Naive thymus-derived CD8-positive, alpha-beta T cell (primary cell): ENCODE results near the gene PRDX3. TPM values are rescaled to one million over a fixed set of nuclear protein-coding genes. Genes with fewer than 3 reads are reported as not detected.
A peak's percentile ranks its signal among the peaks of the same experiment; 100 is the strongest.

Experiments used
- ATAC-seq, 2 donors: fragments of 150-1000 bp; cut with Tn5 transposase in 1 of 2; sonication (Bioruptor Pico), chemical (Tn5 transposase) in 1 of 2; 1 replicate in 1 of 2; 2 replicates in 1 of 2; pipeline ENCODE4 v1.10.0; 2021; ENCODE audit warnings: mild to moderate bottlenecking in 2 of 2, moderate library complexity in 2 of 2
- POLR2A ChIA-PET: fragments of 350-600 bp; sonication (Branson Sonifier 250); formaldehyde crosslinking; loops from one replicate; lab custom pipeline; 2021; ENCODE audit warnings: antibody characterized with exemption; lab: Charles Lee
- DNase-seq, 10 donors: peaks; one replicate each; pipeline versions ENCODE4 v3.0.0 to v3.0.0-alpha.2; 2020 to 2022
- H3K27ac Mint-ChIP-seq, 10 donors: one replicate each; pipeline ENCODE4 v1.8.0; 2020 to 2022; ENCODE audit warnings: mild to moderate bottlenecking in 10 of 10, mixed read lengths in 10 of 10, moderate library complexity in 4 of 10, inconsistent platforms in 1 of 10
- H3K27me3 Mint-ChIP-seq, 5 donors: one replicate each; pipeline ENCODE4 v1.8.0; 2021 to 2022; ENCODE audit warnings: mixed read lengths in 5 of 5
- H3K36me3 Mint-ChIP-seq, 3 donors: one replicate each; pipeline ENCODE4 v1.8.0; 2020 to 2022; ENCODE audit warnings: mixed read lengths in 3 of 3, mild to moderate bottlenecking in 2 of 3, inconsistent platforms in 1 of 3
- H3K4me1 Mint-ChIP-seq, 4 donors: one replicate each; pipeline ENCODE4 v1.8.0; 2021 to 2022; ENCODE audit warnings: mixed read lengths in 4 of 4
- H3K4me3 Mint-ChIP-seq, 10 donors: one replicate each; pipeline ENCODE4 v1.8.0; 2020 to 2022; ENCODE audit warnings: mild to moderate bottlenecking in 10 of 10, mixed read lengths in 10 of 10, moderate library complexity in 6 of 10, inconsistent platforms in 1 of 10
- H3K9me3 Mint-ChIP-seq, 9 donors: one replicate each; pipeline ENCODE4 v1.8.0; 2020 to 2022; ENCODE audit warnings: mixed read lengths in 9 of 9, mild to moderate bottlenecking in 3 of 9, inconsistent platforms in 1 of 9, moderate library complexity in 1 of 9
- polyA plus RNA-seq, 3 donors: library from polyadenylated mRNA; unstranded; fragments of 300-500 nt; fragmentation: Illumina TruSeq; gene quantifications; one replicate each; pipeline ENCODE4 v1.2.3, GENCODE V29; 2021
- total RNA-seq, 8 experiments: library from RNA in 2 of 8; stranded (reverse) in 2 of 8; gene quantifications; one replicate each; pipeline ENCODE4 v1.2.3 and lab custom pipeline; 2021 to 2026

PRDX3 gene
- total and polyA plus RNA-seq, 5 experiments from 2014 or later, result 29.8 to 75.5 (median 56.7) TPM

GRCh38 chr10:119211625-119212441, 33.2 kb upstream of the PRDX3 start:
- ATAC-seq (peak; percentile 2 to 9), DNase-seq (peak in 4 of 10 donors; percentile 19 to 67 (median 54))
- Mint-ChIP-seq H3K9me3 (no peaks in the 10 kb centered on the region), H3K4me1 (peaks cover 25 to 75% (median 56%) of the 10 kb centered on the region in 4 donors), H3K4me3 (peak overlapping the region; percentile 62 to 85 (median 72)), H3K27me3 (no peaks in the 10 kb centered on the region), H3K36me3 (no peaks in the 10 kb centered on the region), H3K27ac (peak overlapping the region; percentile 86 to 97 (median 96))
- POLR2A ChIA-PET, result interaction anchor here (0.7 to 2.3 kb wide), 6 partner anchors 57 to 331 kb away, joined by 3 to 9 read pairs (median 3); partner anchors contain the start of gene RGS10

- H3K27me3 Mint-ChIP-seq, result no peaks in the 10 kb centered on the region
- no peaks in the 10 kb centered on the region for H3K9me3 Mint-ChIP-seq
- H3K4me1 Mint-ChIP-seq, result peaks cover 27 to 78% (median 61%) of the 10 kb centered on the region in 4 donors
- DNase-seq, result no peak
- no peak for ATAC-seq
- H3K27ac Mint-ChIP-seq, result peak overlapping the region; percentile 86 to 97 (median 96)
- POLR2A ChIA-PET, result interaction anchor here (0.7 to 2.3 kb wide), 5 partner anchors 86 to 384 kb away, joined by 3 to 9 read pairs (median 3); partner anchors contain the start of gene RGS10
- peak overlapping the region in 8 of 10 donors; percentile 62 to 80 (median 72) for H3K4me3 Mint-ChIP-seq
- no peaks in the 10 kb centered on the region for H3K36me3 Mint-ChIP-seq
Measured at GRCh38 chr10:119211176-119211575, 32.6 kb upstream of the PRDX3 start.

- POLR2A ChIA-PET, result interaction anchor here (0.7 to 4.4 kb wide), 3 partner anchors 61 to 385 kb away, joined by 4 to 22 read pairs (median 9); no protein-coding TSS in a partner anchor
- H3K9me3 Mint-ChIP-seq, result no peaks in the 10 kb centered on the region
- H3K27ac Mint-ChIP-seq, result peak overlapping the region in 8 of 10 donors; percentile 86 to 97 (median 96)
- no peak for ATAC-seq
- peak overlapping the region in 2 of 10 donors; percentile 70 to 74 for H3K4me3 Mint-ChIP-seq
- H3K4me1 Mint-ChIP-seq, result peaks cover 28 to 77% (median 63%) of the 10 kb centered on the region in 4 donors
- DNase-seq, result no peak
- H3K36me3 Mint-ChIP-seq, result no peaks in the 10 kb centered on the region
- H3K27me3 Mint-ChIP-seq, result no peaks in the 10 kb centered on the region
Measured at GRCh38 chr10:119210633-119211032, 32.0 kb upstream of the PRDX3 start.

- POLR2A ChIA-PET, result interaction anchor here (1.4 to 4.4 kb wide), 3 partner anchors 59 to 97 kb away, joined by 3 to 61 read pairs (median 22); no protein-coding TSS in a partner anchor
- H3K4me1 Mint-ChIP-seq, result peaks cover 28 to 71% (median 62%) of the 10 kb centered on the region in 4 donors
- peak overlapping the region; percentile 87 to 99 (median 96) for H3K4me3 Mint-ChIP-seq
- ATAC-seq, result no peak
- H3K27me3 Mint-ChIP-seq, result no peaks in the 10 kb centered on the region
- DNase-seq, result no peak
- no peaks in the 10 kb centered on the region for H3K36me3 Mint-ChIP-seq
- H3K27ac Mint-ChIP-seq, result peak overlapping the region; percentile 87 to 96 (median 94)
- no peaks in the 10 kb centered on the region for H3K9me3 Mint-ChIP-seq
Measured at GRCh38 chr10:119209736-119210355, 31.2 kb upstream of the PRDX3 start.

GRCh38 chr10:119209035-119209735, 30.6 kb upstream of the PRDX3 start:
- POLR2A ChIA-PET, result interaction anchor here (0.9 to 4.4 kb wide), 8 partner anchors 30 to 98 kb away, joined by 3 to 61 read pairs (median 4); no protein-coding TSS in a partner anchor
- Mint-ChIP-seq H3K9me3 (no peaks in the 10 kb centered on the region), H3K27me3 (no peaks in the 10 kb centered on the region), H3K27ac (peak overlapping the region; percentile 87 to 96 (median 94)), H3K4me1 (peaks cover 26 to 64% (median 58%) of the 10 kb centered on the region in 4 donors), H3K4me3 (peak overlapping the region; percentile 87 to 99 (median 96)), H3K36me3 (no peaks in the 10 kb centered on the region)
- DNase-seq, result peak; percentile 38 to 73 (median 58)
- peak; percentile 20 to 21 for ATAC-seq

GRCh38 chr10:119208553-119208940, 29.9 kb upstream of the PRDX3 start:
- peak overlapping the region; percentile 87 to 99 (median 96) for H3K4me3 Mint-ChIP-seq
- no peaks in the 10 kb centered on the region for H3K27me3 Mint-ChIP-seq
- POLR2A ChIA-PET, result interaction anchor here (0.9 to 4.4 kb wide), 9 partner anchors 31 to 271 kb away, joined by 3 to 61 read pairs (median 4); no protein-coding TSS in a partner anchor
- no peaks in the 10 kb centered on the region for H3K36me3 Mint-ChIP-seq
- peak overlapping the region; percentile 87 to 96 (median 94) for H3K27ac Mint-ChIP-seq
- DNase-seq (no peak), ATAC-seq (no peak)
- no peaks in the 10 kb centered on the region for H3K9me3 Mint-ChIP-seq
- H3K4me1 Mint-ChIP-seq, result peaks cover 26 to 58% (median 53%) of the 10 kb centered on the region in 4 donors

- Mint-ChIP-seq H3K9me3 (no peaks in the 10 kb centered on the region), H3K27me3 (no peaks in the 10 kb centered on the region), H3K36me3 (no peaks in the 10 kb centered on the region), H3K4me1 (peaks cover 26 to 54% (median 49%) of the 10 kb centered on the region in 4 donors), H3K4me3 (peak overlapping the region; percentile 87 to 99 (median 96)), H3K27ac (peak overlapping the region; percentile 87 to 96 (median 94))
- ATAC-seq, result peak in 1 of 2 donors; percentile 14
- POLR2A ChIA-PET, result interaction anchor here (0.6 to 4.4 kb wide), 24 partner anchors 29 to 518 kb away, joined by 3 to 61 read pairs (median 5); partner anchors contain the start of genes INPP5F, RGS10 and SFXN4
- DNase-seq, result peak in 6 of 10 donors; percentile 18 to 40 (median 26)
Measured at GRCh38 chr10:119207713-119208552, 29.3 kb upstream of the PRDX3 start.

- POLR2A ChIA-PET, result interaction anchor here (0.6 to 4.4 kb wide), 27 partner anchors 20 to 518 kb away, joined by 3 to 61 read pairs (median 5); partner anchors contain the start of genes INPP5F, RGS10 and SFXN4
- peaks cover 26 to 48% (median 43%) of the 10 kb centered on the region in 4 donors for H3K4me1 Mint-ChIP-seq
- DNase-seq, result peak; percentile 87 to 98 (median 97)
- H3K9me3 Mint-ChIP-seq, result no peaks in the 10 kb centered on the region
- H3K27me3 Mint-ChIP-seq, result no peaks in the 10 kb centered on the region
- H3K27ac Mint-ChIP-seq, result peak within 1 kb of the TSS; percentile 92 to 98 (median 95)
- ATAC-seq, result peak; percentile 77 to 82
- no peaks in the 10 kb centered on the region for H3K36me3 Mint-ChIP-seq
- peak within 1 kb of the TSS; percentile 88 to 99 (median 96) for H3K4me3 Mint-ChIP-seq
Measured at GRCh38 chr10:119207366-119207666, 28.7 kb upstream of the PRDX3 start, which contains the start of gene GRK5. Gene GRK5, plus strand, starts transcription at chr10:119207571. Its CDS starts 347 bp downstream, at chr10:119207918.

GRCh38 chr10:119206603-119207365, 28.2 kb upstream of the PRDX3 start:
- peaks cover 22 to 42% (median 38%) of the 10 kb centered on the region in 4 donors for H3K4me1 Mint-ChIP-seq
- POLR2A ChIA-PET, result interaction anchor here (0.5 to 4.4 kb wide), 28 partner anchors 20 to 519 kb away, joined by 3 to 61 read pairs (median 5); partner anchors contain the start of genes INPP5F, RGS10 and SFXN4
- H3K9me3 Mint-ChIP-seq, result no peaks in the 10 kb centered on the region

GRCh38 chr10:119205894-119206602, 27.4 kb upstream of the PRDX3 start:
- Mint-ChIP-seq H3K4me3 (peak overlapping the region; percentile 85 to 97 (median 92)), H3K36me3 (no peaks in the 10 kb centered on the region), H3K27me3 (no peaks in the 10 kb centered on the region), H3K27ac (peak overlapping the region; percentile 59 to 98 (median 94)), H3K9me3 (no peaks in the 10 kb centered on the region), H3K4me1 (peaks cover 17 to 35% (median 30%) of the 10 kb centered on the region in 4 donors)
- ATAC-seq (no peak), DNase-seq (peak in 4 of 10 donors; percentile 9 to 37 (median 21))
- POLR2A ChIA-PET, result interaction anchor here (0.5 to 4.4 kb wide), 18 partner anchors 27 to 337 kb away, joined by 3 to 61 read pairs (median 8); partner anchors contain the start of genes RGS10 and SFXN4

More at GRCh38 chr10:119206603-119207365, 28.2 kb upstream of the PRDX3 start:
- DNase-seq, result peak; percentile 56 to 83 (median 74)
- H3K4me3 Mint-ChIP-seq, result peak overlapping the region; percentile 85 to 99 (median 92)
- H3K27ac Mint-ChIP-seq, result peak overlapping the region; percentile 59 to 98 (median 94)
- no peaks in the 10 kb centered on the region for H3K27me3 Mint-ChIP-seq
- ATAC-seq, result peak; percentile 60 to 62
- H3K36me3 Mint-ChIP-seq, result no peaks in the 10 kb centered on the region
